ENCODE measurements around the gene RIPOR2.

GRCh38 chr6:24902782-24903181 lies 33.0 kb downstream of the RIPOR2 start:
- TF ChIP-seq POLR2AphosphoS5 (IDR thresholded peaks at IDR 0.05) (peak in 1 of 3 donors; percentile 37), CTCF (IDR thresholded peaks at IDR 0.05) (no peak), POLR2A (IDR thresholded peaks at IDR 0.05) (no peak)

Measured in stomach (tissue), 4 donors.